NCI-H1694 (cell line): ENCODE data around the gene TMX3.
A peak's percentile ranks its signal among the peaks of the same experiment; 100 is the strongest.

Experiments
- DNase-seq: peaks from one replicate; lab custom pipeline; 2025; lab: John Stamatoyannopoulos, UW

The TMX3 gene

DNA sequence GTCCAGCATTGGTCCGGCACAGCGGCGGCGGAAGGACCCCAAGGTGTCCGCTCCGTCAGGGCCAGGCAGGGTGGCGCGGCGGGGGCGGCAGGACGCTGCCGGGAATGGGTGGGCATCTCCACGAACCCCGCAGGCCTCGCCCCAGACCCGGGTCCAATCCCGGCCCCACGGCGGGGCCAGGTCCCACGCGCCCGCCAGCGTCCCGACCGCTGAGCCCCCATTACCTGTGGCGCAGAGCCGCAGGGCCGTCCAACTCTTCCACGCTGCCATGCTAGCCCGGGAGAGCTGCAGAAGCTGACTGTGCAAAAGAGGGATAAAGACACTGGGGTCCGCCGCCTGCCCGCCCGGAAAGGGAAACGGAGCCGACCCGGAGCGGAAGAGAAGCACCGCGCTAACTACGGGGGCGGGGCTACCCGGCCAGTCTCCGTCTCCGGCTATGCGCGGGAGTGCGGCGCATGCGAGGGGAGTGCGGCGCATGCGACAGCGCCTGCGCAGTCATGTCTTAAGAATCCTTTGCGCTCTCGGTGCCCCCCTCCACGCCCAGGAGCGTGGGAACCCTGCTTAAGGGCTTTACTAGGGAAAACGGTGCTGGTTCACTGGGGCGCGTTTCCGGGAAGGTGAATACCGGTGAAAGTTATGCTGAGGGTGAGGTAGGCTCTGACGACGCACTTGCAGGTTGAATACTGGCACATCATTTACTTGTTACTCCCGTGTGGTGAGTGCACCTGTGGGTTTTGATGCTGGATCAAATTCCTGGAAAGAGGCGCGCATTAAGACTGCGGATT, at the start of gene TMX3:
Gene TMX3, minus strand, starts transcription at position 397 of the 785 bp plus-strand sequence. Its CDS starts 127 bp downstream, at position 270.
- DNase-seq: peak; percentile 90

DNA sequence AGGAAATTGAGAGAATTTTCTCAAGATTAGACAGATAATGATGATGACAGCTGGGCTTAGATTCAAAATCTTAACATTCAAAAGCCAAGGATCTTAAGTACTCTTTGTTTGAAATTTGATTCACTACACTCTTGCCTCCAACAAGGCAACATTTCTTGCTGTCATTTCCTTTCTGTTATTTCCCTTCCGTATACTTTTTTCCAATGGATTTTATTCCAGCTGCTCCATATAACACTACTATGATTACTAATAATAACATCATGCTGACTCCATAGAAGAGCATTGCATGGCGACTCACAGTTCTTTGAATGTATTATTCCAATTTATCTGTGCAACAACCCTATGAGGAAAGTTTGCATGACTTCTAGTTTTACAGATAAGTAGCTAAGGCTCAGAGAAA, 49.1 kb upstream of the TMX3 start:
- no peak for DNase-seq

GRCh38 chr18:68763083-68763482, 48.2 kb upstream of the TMX3 start:
- DNase-seq: no peak

DNA sequence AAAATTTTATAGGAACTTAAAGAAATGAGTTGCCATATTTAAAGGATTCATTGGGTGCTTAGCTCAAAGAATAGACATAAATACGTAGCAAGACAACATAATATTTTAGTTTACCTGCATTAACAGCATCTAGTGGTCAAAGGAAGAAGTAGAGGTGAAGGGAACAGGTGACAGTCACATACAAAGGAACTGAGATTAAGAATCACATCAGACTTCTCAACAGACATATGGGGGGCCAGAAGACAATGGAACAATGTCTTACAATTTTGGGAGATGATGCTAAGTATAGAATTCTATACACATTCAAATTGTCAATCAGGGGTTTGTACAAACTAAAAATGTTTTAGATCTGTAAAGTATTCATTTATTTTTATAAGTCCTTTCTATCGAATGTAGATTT, 44.4 kb upstream of the TMX3 start:
- no peak for DNase-seq

GRCh38 chr18:68757126-68757525, 42.2 kb upstream of the TMX3 start:
- no peak for DNase-seq

DNA sequence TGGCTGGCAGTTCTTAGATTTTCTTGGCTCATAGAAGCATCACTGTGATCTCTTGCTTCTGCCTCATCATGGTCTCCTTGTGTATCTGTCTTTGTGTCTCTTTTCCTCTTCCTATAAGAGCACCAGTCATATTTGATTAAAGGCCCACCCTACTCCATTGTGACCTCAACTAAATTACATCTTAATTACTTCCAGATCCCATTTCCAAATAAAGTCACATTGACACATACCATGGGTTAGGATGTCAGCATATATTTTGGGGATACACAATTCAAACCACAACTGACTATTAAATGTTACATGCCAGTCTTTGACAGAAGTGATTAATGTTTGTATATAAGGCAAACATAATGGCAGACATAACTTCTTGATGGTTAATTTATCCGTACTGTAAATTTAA, 27.3 kb upstream of the TMX3 start:
- no peak for DNase-seq

- DNase-seq: no peak
These were observed 26.1 kb upstream of the TMX3 start for GRCh38 chr18:68740966-68741365.

GRCh38 chr18:68739462-68739861, 24.6 kb upstream of the TMX3 start:
- no peak for DNase-seq

DNA sequence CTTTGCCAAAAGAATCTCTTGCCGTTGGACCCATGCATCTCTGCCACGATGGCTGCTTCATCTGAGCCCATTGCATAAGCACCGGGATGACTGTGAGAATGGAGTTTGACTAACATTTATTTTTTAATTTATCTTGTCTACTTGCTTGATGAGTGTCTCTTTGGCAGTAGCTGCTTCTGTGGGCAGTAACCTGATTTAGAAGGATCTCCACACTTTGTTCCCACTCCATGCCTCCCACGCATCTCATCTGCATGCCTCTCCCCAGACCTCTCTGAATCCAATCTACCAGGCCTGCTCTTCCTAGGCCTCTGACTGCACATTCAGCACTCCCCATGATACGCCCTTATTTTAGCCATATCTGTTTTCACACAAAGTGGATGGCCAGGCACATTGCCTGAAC, 23.7 kb upstream of the TMX3 start:
- no peak for DNase-seq

GRCh38 chr18:68735483-68736343, 20.8 kb upstream of the TMX3 start:
- peak; percentile 25 for DNase-seq

DNA sequence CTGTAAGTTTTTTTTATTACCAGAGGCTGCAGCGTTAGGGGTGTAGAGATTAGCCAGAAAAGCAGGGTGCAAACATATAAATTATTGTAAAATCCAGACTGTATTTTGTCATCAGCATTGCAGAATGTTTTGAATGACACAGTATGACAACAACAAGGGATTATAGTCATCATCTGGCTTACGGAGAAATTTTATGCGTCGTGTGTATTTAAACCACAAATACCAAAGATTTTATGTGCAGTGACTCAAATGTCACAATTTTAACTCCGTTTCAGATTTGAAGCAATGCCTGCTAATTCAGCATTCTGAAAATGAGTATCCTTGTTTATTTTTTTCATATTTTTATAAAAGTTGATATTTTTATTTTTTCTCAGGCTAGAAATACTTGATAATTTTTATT, 19.4 kb upstream of the TMX3 start:
- DNase-seq: no peak

- no peak for DNase-seq
These were observed 18.8 kb upstream of the TMX3 start for GRCh38 chr18:68733707-68734106.

DNA sequence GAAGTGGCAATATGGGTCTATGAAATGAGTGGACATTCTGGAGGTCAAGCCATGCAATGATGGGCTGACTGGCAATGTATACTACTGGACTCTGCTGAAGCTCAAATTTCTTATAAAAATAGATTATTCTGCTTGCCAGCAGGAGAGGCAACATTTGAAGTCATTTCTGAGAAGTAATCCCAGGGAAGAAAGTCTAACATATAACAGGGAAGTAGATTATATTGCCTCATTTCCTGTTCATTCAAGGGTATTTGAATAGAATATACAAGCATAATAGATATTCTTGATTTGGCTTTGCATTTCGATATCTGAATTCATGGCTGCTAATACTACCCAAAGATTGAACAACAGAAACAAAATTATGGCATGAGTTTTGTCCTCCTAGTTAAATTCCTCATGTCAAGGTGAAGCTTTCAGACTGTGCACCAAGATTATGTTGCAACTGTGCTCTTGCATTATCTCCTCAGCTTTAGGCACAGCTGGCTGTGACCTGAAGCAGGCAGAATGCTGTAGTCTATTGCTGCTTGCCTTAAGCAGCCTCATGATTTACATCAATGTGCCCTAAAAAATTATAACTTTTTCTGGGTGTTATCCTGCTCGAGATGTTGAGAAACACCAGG, 13.3 kb upstream of the TMX3 start:
- no peak for DNase-seq

- no peak for DNase-seq
These were observed 12.6 kb upstream of the TMX3 start for GRCh38 chr18:68727506-68727905.

GRCh38 chr18:68725346-68725745, 10.4 kb upstream of the TMX3 start:
- no peak for DNase-seq

- DNase-seq: no peak
These were observed 9.1 kb upstream of the TMX3 start for GRCh38 chr18:68724021-68724420.

- no peak for DNase-seq
These were observed 8.6 kb upstream of the TMX3 start for GRCh38 chr18:68723539-68723938.

GRCh38 chr18:68722821-68723220, 7.9 kb upstream of the TMX3 start:
- DNase-seq: no peak

GRCh38 chr18:68721681-68722583, 7.0 kb upstream of the TMX3 start:
- no peak for DNase-seq

- DNase-seq: no peak
These were observed 569 bp downstream of the TMX3 start for GRCh38 chr18:68714366-68714711.

DNA sequence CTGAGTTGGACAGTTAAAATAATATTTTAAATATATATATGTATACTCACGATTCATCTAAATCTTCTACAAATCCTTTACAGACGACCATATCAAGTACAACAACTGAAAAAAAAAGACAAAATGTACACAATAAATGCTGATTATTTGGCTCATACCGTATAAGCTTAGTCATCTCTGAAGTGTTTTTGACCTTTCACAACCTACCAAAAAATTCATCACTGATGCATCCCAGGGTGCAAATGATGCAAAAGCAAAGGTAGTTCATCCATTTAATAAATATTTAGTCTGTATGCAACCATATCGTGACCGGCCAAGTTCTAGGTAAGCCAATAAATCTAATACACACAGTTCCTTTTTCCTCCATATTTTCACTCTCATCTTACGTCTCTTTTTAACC, 1.1 kb downstream of the TMX3 start:
- no peak for DNase-seq

GRCh38 chr18:68713131-68713530, 1.8 kb downstream of the TMX3 start:
- DNase-seq: no peak
